ENCODE results near the gene GMPPB. TPM values are rescaled to one million over a fixed set of nuclear protein-coding genes. Genes with fewer than 3 reads are reported as not detected.
"Not testable (repeated sequence)": the region's sequence is repeated elsewhere in the genome, so short reads cannot be mapped to it uniquely, and the experiment has no call there.

Gene GMPPB
- total and polyA plus RNA-seq, 7 donors = 9.3 to 30.7 (median 12.5) TPM

- Histone ChIP-seq H3K36me3 (ENCODE audit: insufficient read depth in 1 of 2, low read depth in 1 of 2) (peaks cover 0 to 97% of the 10 kb centered on the region in 2 donors), H3K4me3 (no peak overlapping the region), H3K27ac (no peak overlapping the region), H3K4me1 (no peaks in the 10 kb centered on the region), H3K9me3 (no peaks in the 10 kb centered on the region), H3K27me3 (ENCODE audit: insufficient read depth in 3 of 3, low read length in 2 of 3) (no peaks in the 10 kb centered on the region)
- TF ChIP-seq, protein P1, sequence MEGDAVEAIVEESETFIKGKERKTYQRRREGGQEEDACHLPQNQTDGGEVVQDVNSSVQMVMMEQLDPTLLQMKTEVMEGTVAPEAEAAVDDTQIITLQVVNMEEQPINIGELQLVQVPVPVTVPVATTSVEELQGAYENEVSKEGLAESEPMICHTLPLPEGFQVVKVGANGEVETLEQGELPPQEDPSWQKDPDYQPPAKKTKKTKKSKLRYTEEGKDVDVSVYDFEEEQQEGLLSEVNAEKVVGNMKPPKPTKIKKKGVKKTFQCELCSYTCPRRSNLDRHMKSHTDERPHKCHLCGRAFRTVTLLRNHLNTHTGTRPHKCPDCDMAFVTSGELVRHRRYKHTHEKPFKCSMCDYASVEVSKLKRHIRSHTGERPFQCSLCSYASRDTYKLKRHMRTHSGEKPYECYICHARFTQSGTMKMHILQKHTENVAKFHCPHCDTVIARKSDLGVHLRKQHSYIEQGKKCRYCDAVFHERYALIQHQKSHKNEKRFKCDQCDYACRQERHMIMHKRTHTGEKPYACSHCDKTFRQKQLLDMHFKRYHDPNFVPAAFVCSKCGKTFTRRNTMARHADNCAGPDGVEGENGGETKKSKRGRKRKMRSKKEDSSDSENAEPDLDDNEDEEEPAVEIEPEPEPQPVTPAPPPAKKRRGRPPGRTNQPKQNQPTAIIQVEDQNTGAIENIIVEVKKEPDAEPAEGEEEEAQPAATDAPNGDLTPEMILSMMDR (IDR thresholded peaks at IDR 0.05) = peak; percentile 33
- ATAC-seq (peak in 2 of 4 donors; percentile 40 to 45), DNase-seq (no peak)
- WGBS, 3 donors = 69 to 81% (median 69%) methylated on average over 20 to 21 of the region's 21 CpGs
- intact Hi-C loops (cut with DNase I) = loop anchor here in 1 of 2 donors (5.0 kb wide), 1 partner anchor 206 kb away; no protein-coding TSS in a partner anchor
Measured at GRCh38 chr3:49701388-49702077, 22.2 kb downstream of the GMPPB start.

- H3K27me3 ChIP-seq (ENCODE audit: insufficient read depth in 3 of 3, low read length in 2 of 3) = no peaks in the 10 kb centered on the region
- DNase-seq (no peak), ATAC-seq (no peak)
- H3K9me3 ChIP-seq = no peaks in the 10 kb centered on the region
- H3K4me3 ChIP-seq = no peak overlapping the region
- H3K27ac ChIP-seq = no peak overlapping the region
- intact Hi-C loops (cut with DNase I) = loop anchor here in 1 of 2 donors (5.0 kb wide), 1 partner anchor 207 kb away; no protein-coding TSS in a partner anchor
- H3K4me1 ChIP-seq = no peaks in the 10 kb centered on the region
- H3K36me3 ChIP-seq (ENCODE audit: insufficient read depth in 1 of 2, low read depth in 1 of 2) = peaks cover 0 to 87% of the 10 kb centered on the region in 2 donors
- TF ChIP-seq, protein P1 (IDR thresholded peaks at IDR 0.05) = no peak
- whole genome bisulfite sequencing, 3 donors = 66 to 79% (median 70%) methylated on average over 13 of the region's 13 CpGs
Measured at GRCh38 chr3:49700453-49701128, 23.2 kb downstream of the GMPPB start.

DNA sequence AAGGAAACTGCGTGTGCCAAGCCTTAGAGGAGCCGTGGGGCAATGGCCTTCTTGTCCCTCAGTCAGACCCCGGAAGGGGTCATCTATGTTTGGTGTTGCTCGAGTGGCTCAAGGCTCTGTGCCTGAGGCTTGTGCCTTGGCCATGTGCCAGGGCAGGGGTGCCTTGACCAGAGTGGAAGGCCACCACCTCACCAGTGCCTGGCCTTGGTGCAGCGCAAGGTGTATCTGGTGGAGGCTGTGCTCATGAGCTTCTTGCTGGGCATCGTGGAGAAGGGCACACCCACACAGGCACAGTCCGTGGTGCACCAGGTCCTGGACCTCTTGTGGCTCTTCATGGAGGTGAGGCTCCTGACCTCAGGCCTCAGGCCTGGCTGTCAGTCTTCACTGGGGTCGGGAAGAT, 23.7 kb downstream of the GMPPB start:
- H3K4me3 ChIP-seq = no peak overlapping the region
- ATAC-seq (no peak), DNase-seq (no peak)
- TF ChIP-seq, protein P1 (IDR thresholded peaks at IDR 0.05) = no peak
- 50 to 67% (median 51%) methylated on average over 8 of the region's 8 CpGs for WGBS, 3 donors
- H3K4me1 ChIP-seq = peaks cover 6% of the 10 kb centered on the region
- no peaks in the 10 kb centered on the region for H3K27me3 ChIP-seq (ENCODE audit: insufficient read depth in 3 of 3, low read length in 2 of 3)
- peaks cover 0 to 82% of the 10 kb centered on the region in 2 donors for H3K36me3 ChIP-seq (ENCODE audit: insufficient read depth in 1 of 2, low read depth in 1 of 2)
- no peaks in the 10 kb centered on the region for H3K9me3 ChIP-seq
- intact Hi-C loops (cut with DNase I) = loop anchor here in 1 of 2 donors (5.0 kb wide), 1 partner anchor 207 kb away; no protein-coding TSS in a partner anchor
- H3K27ac ChIP-seq = peak overlapping the region; percentile 30

GRCh38 chr3:49699281-49699979, 24.3 kb downstream of the GMPPB start:
- Histone ChIP-seq H3K9me3 (no peaks in the 10 kb centered on the region), H3K27me3 (ENCODE audit: insufficient read depth in 3 of 3, low read length in 2 of 3) (no peaks in the 10 kb centered on the region), H3K4me1 (peaks cover 8% of the 10 kb centered on the region), H3K36me3 (ENCODE audit: insufficient read depth in 1 of 2, low read depth in 1 of 2) (peaks cover 0 to 76% of the 10 kb centered on the region in 2 donors), H3K4me3 (no peak overlapping the region), H3K27ac (peak overlapping the region; percentile 30)
- intact Hi-C loops (cut with DNase I) = no loop called here
- DNase-seq = no peak
- no peak for ATAC-seq
- 72 to 87% (median 77%) methylated on average over 11 to 16 of the region's 16 CpGs for WGBS, 3 donors
- TF ChIP-seq, protein P1 (IDR thresholded peaks at IDR 0.05) = no peak

DNA sequence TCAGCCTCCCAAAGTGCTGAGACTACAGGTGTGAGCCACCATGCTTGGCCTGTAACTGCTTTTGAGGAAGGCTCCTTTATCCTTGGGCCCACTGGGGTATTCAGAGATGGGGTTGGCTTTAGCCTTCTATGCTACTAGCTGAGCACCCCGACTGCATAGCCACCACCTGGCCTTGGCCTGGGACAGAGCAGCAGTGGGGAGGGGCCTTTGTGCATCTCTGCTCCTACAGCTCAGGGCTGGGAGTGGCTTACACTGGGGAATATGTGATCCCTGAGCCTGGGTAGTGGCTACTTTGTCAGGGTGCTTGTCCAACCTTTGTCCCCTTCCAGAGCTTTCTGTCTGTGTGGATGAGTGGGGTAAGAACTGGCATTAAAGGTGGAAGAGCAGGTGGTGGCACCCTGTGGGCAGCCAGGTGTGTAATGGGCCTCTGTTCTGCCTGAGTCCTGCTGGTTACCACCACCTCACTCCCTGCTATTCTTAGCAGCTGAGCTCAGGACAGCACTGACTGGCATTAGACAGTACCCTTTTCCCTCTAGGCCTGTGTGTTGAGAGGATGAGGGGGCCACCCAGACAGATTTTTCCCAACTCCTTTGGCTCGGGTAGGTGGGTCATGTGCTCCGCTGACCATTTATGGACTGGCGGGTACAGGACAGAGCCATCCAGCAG, 28.3 kb downstream of the GMPPB start:
- intact Hi-C loops (cut with DNase I); H3K27me3 ChIP-seq (ENCODE audit: insufficient read depth in 3 of 3, low read length in 2 of 3); H3K4me3 ChIP-seq; H3K9me3 ChIP-seq: not testable (repeated sequence)
- Histone ChIP-seq H3K4me1 (peaks cover 45% of the 10 kb centered on the region), H3K36me3 (ENCODE audit: insufficient read depth in 1 of 2, low read depth in 1 of 2) (peaks cover 0 to 43% of the 10 kb centered on the region in 2 donors), H3K27ac (peak overlapping the region; percentile 94)
- WGBS, 3 donors = 19 to 67% (median 33%) methylated on average over 3 to 4 of the region's 4 CpGs
- ATAC-seq = peak; percentile 83 to 87 (median 85)
- DNase-seq = peak in 1 of 2 donors; percentile 67

All from psoas muscle (tissue), 8 donors.